Measurements from ENCODE around the gene GPC6.

Gene GPC6

GRCh38 chr13:93881411-93881810 lies 654.8 kb downstream of the GPC6 start:
- Histone ChIP-seq H3K9me3 (ENCODE audit: control insufficient read depth in 2 of 2, low read length in 2 of 2) (no peaks in the 10 kb centered on the region), H3K36me3 (ENCODE audit: control insufficient read depth in 2 of 2, insufficient read depth in 2 of 2, low read length in 2 of 2) (no peaks in the 10 kb centered on the region)

GRCh38 chr13:93882086-93882651 lies 655.6 kb downstream of the GPC6 start:
- no peaks in the 10 kb centered on the region for H3K27me3 ChIP-seq (ENCODE audit: control insufficient read depth in 2 of 2, insufficient read depth in 2 of 2, low read length in 2 of 2)
- no peak overlapping the region for H3K27ac ChIP-seq (ENCODE audit: low read depth in 2 of 2, low read length in 2 of 2)
- no peaks in the 10 kb centered on the region for H3K9me3 ChIP-seq (ENCODE audit: control insufficient read depth in 2 of 2, low read length in 2 of 2)
- H3K36me3 ChIP-seq (ENCODE audit: control insufficient read depth in 2 of 2, insufficient read depth in 2 of 2, low read length in 2 of 2), result no peaks in the 10 kb centered on the region
- H3K4me3 ChIP-seq (ENCODE audit: low read length in 2 of 2), result no peak overlapping the region
- no peak overlapping the region for H3K9ac ChIP-seq (ENCODE audit: low read depth in 1 of 2, low read length in 2 of 2)
- H3K4me1 ChIP-seq (ENCODE audit: control insufficient read depth in 2 of 2, insufficient read depth in 2 of 2, low read length in 2 of 2), result no peaks in the 10 kb centered on the region

More at GRCh38 chr13:93881411-93881810, 654.8 kb downstream of the GPC6 start:
- no peak overlapping the region for H3K4me3 ChIP-seq (ENCODE audit: low read length in 2 of 2)
- no peak overlapping the region for H3K9ac ChIP-seq (ENCODE audit: low read depth in 1 of 2, low read length in 2 of 2)
- no peaks in the 10 kb centered on the region for H3K4me1 ChIP-seq (ENCODE audit: control insufficient read depth in 2 of 2, insufficient read depth in 2 of 2, low read length in 2 of 2)
- no peaks in the 10 kb centered on the region for H3K27me3 ChIP-seq (ENCODE audit: control insufficient read depth in 2 of 2, insufficient read depth in 2 of 2, low read length in 2 of 2)
- no peak overlapping the region for H3K27ac ChIP-seq (ENCODE audit: low read depth in 2 of 2, low read length in 2 of 2)

GRCh38 chr13:93889430-93889951 lies 662.9 kb downstream of the GPC6 start:
- Histone ChIP-seq H3K36me3 (ENCODE audit: control insufficient read depth in 2 of 2, insufficient read depth in 2 of 2, low read length in 2 of 2) (no peaks in the 10 kb centered on the region), H3K9me3 (ENCODE audit: control insufficient read depth in 2 of 2, low read length in 2 of 2) (no peaks in the 10 kb centered on the region), H3K4me3 (ENCODE audit: low read length in 2 of 2) (no peak overlapping the region), H3K27ac (ENCODE audit: low read depth in 2 of 2, low read length in 2 of 2) (no peak overlapping the region), H3K9ac (ENCODE audit: low read depth in 1 of 2, low read length in 2 of 2) (no peak overlapping the region), H3K4me1 (ENCODE audit: control insufficient read depth in 2 of 2, insufficient read depth in 2 of 2, low read length in 2 of 2) (no peaks in the 10 kb centered on the region), H3K27me3 (ENCODE audit: control insufficient read depth in 2 of 2, insufficient read depth in 2 of 2, low read length in 2 of 2) (no peaks in the 10 kb centered on the region)

- Histone ChIP-seq H3K9me3 (ENCODE audit: control insufficient read depth in 2 of 2, low read length in 2 of 2) (no peaks in the 10 kb centered on the region), H3K4me1 (ENCODE audit: control insufficient read depth in 2 of 2, insufficient read depth in 2 of 2, low read length in 2 of 2) (no peaks in the 10 kb centered on the region), H3K27ac (ENCODE audit: low read depth in 2 of 2, low read length in 2 of 2) (no peak overlapping the region), H3K9ac (ENCODE audit: low read depth in 1 of 2, low read length in 2 of 2) (no peak overlapping the region), H3K4me3 (ENCODE audit: low read length in 2 of 2) (no peak overlapping the region), H3K27me3 (ENCODE audit: control insufficient read depth in 2 of 2, insufficient read depth in 2 of 2, low read length in 2 of 2) (no peaks in the 10 kb centered on the region), H3K36me3 (ENCODE audit: control insufficient read depth in 2 of 2, insufficient read depth in 2 of 2, low read length in 2 of 2) (no peaks in the 10 kb centered on the region)
These were observed 673.4 kb downstream of the GPC6 start for GRCh38 chr13:93899981-93900380.

- Histone ChIP-seq H3K9ac (ENCODE audit: low read depth in 1 of 2, low read length in 2 of 2) (no peak overlapping the region), H3K27ac (ENCODE audit: low read depth in 2 of 2, low read length in 2 of 2) (no peak overlapping the region), H3K36me3 (ENCODE audit: control insufficient read depth in 2 of 2, insufficient read depth in 2 of 2, low read length in 2 of 2) (no peaks in the 10 kb centered on the region), H3K4me3 (ENCODE audit: low read length in 2 of 2) (no peak overlapping the region), H3K9me3 (ENCODE audit: control insufficient read depth in 2 of 2, low read length in 2 of 2) (no peaks in the 10 kb centered on the region), H3K27me3 (ENCODE audit: control insufficient read depth in 2 of 2, insufficient read depth in 2 of 2, low read length in 2 of 2) (no peaks in the 10 kb centered on the region), H3K4me1 (ENCODE audit: control insufficient read depth in 2 of 2, insufficient read depth in 2 of 2, low read length in 2 of 2) (no peaks in the 10 kb centered on the region)
These were observed 674.1 kb downstream of the GPC6 start for GRCh38 chr13:93900731-93901130.

- no peak overlapping the region for H3K9ac ChIP-seq (ENCODE audit: low read depth in 1 of 2, low read length in 2 of 2)
- no peaks in the 10 kb centered on the region for H3K27me3 ChIP-seq (ENCODE audit: control insufficient read depth in 2 of 2, insufficient read depth in 2 of 2, low read length in 2 of 2)
- no peaks in the 10 kb centered on the region for H3K9me3 ChIP-seq (ENCODE audit: control insufficient read depth in 2 of 2, low read length in 2 of 2)
These were observed 677.3 kb downstream of the GPC6 start for GRCh38 chr13:93903909-93904308.

GRCh38 chr13:93915269-93915809 lies 688.7 kb downstream of the GPC6 start:
- no peaks in the 10 kb centered on the region for H3K9me3 ChIP-seq (ENCODE audit: control insufficient read depth in 2 of 2, low read length in 2 of 2)
- no peaks in the 10 kb centered on the region for H3K36me3 ChIP-seq (ENCODE audit: control insufficient read depth in 2 of 2, insufficient read depth in 2 of 2, low read length in 2 of 2)
- H3K4me1 ChIP-seq (ENCODE audit: control insufficient read depth in 2 of 2, insufficient read depth in 2 of 2, low read length in 2 of 2), result no peaks in the 10 kb centered on the region
- H3K9ac ChIP-seq (ENCODE audit: low read depth in 1 of 2, low read length in 2 of 2), result no peak overlapping the region
- H3K4me3 ChIP-seq (ENCODE audit: low read length in 2 of 2), result no peak overlapping the region
- H3K27me3 ChIP-seq (ENCODE audit: control insufficient read depth in 2 of 2, insufficient read depth in 2 of 2, low read length in 2 of 2), result no peaks in the 10 kb centered on the region
- peak overlapping the region in 1 of 2 donors; percentile 53 for H3K27ac ChIP-seq (ENCODE audit: low read depth in 2 of 2, low read length in 2 of 2)

More at GRCh38 chr13:93903909-93904308, 677.3 kb downstream of the GPC6 start:
- no peak overlapping the region for H3K4me3 ChIP-seq (ENCODE audit: low read length in 2 of 2)
- H3K36me3 ChIP-seq (ENCODE audit: control insufficient read depth in 2 of 2, insufficient read depth in 2 of 2, low read length in 2 of 2), result no peaks in the 10 kb centered on the region
- H3K27ac ChIP-seq (ENCODE audit: low read depth in 2 of 2, low read length in 2 of 2), result no peak overlapping the region
- H3K4me1 ChIP-seq (ENCODE audit: control insufficient read depth in 2 of 2, insufficient read depth in 2 of 2, low read length in 2 of 2), result no peaks in the 10 kb centered on the region

- Histone ChIP-seq H3K4me1 (ENCODE audit: control insufficient read depth in 2 of 2, insufficient read depth in 2 of 2, low read length in 2 of 2) (no peaks in the 10 kb centered on the region), H3K27ac (ENCODE audit: low read depth in 2 of 2, low read length in 2 of 2) (no peak overlapping the region), H3K27me3 (ENCODE audit: control insufficient read depth in 2 of 2, insufficient read depth in 2 of 2, low read length in 2 of 2) (no peaks in the 10 kb centered on the region), H3K9ac (ENCODE audit: low read depth in 1 of 2, low read length in 2 of 2) (no peak overlapping the region), H3K36me3 (ENCODE audit: control insufficient read depth in 2 of 2, insufficient read depth in 2 of 2, low read length in 2 of 2) (no peaks in the 10 kb centered on the region), H3K4me3 (ENCODE audit: low read length in 2 of 2) (no peak overlapping the region), H3K9me3 (ENCODE audit: control insufficient read depth in 2 of 2, low read length in 2 of 2) (peaks cover 0 to 2% of the 10 kb centered on the region in 2 donors)
These were observed 695.7 kb downstream of the GPC6 start for GRCh38 chr13:93922063-93922855.

- Histone ChIP-seq H3K27ac (ENCODE audit: low read depth in 2 of 2, low read length in 2 of 2) (no peak overlapping the region), H3K4me3 (ENCODE audit: low read length in 2 of 2) (no peak overlapping the region), H3K4me1 (ENCODE audit: control insufficient read depth in 2 of 2, insufficient read depth in 2 of 2, low read length in 2 of 2) (no peaks in the 10 kb centered on the region), H3K36me3 (ENCODE audit: control insufficient read depth in 2 of 2, insufficient read depth in 2 of 2, low read length in 2 of 2) (no peaks in the 10 kb centered on the region), H3K27me3 (ENCODE audit: control insufficient read depth in 2 of 2, insufficient read depth in 2 of 2, low read length in 2 of 2) (no peaks in the 10 kb centered on the region), H3K9ac (ENCODE audit: low read depth in 1 of 2, low read length in 2 of 2) (no peak overlapping the region), H3K9me3 (ENCODE audit: control insufficient read depth in 2 of 2, low read length in 2 of 2) (peaks cover 0 to 2% of the 10 kb centered on the region in 2 donors)
These were observed 699.4 kb downstream of the GPC6 start for GRCh38 chr13:93925990-93926389.

- Histone ChIP-seq H3K9ac (ENCODE audit: low read depth in 1 of 2, low read length in 2 of 2) (no peak overlapping the region), H3K9me3 (ENCODE audit: control insufficient read depth in 2 of 2, low read length in 2 of 2) (no peaks in the 10 kb centered on the region), H3K4me1 (ENCODE audit: control insufficient read depth in 2 of 2, insufficient read depth in 2 of 2, low read length in 2 of 2) (no peaks in the 10 kb centered on the region), H3K36me3 (ENCODE audit: control insufficient read depth in 2 of 2, insufficient read depth in 2 of 2, low read length in 2 of 2) (no peaks in the 10 kb centered on the region), H3K27ac (ENCODE audit: low read depth in 2 of 2, low read length in 2 of 2) (no peak overlapping the region), H3K4me3 (ENCODE audit: low read length in 2 of 2) (no peak overlapping the region), H3K27me3 (ENCODE audit: control insufficient read depth in 2 of 2, insufficient read depth in 2 of 2, low read length in 2 of 2) (no peaks in the 10 kb centered on the region)
These were observed 699.8 kb downstream of the GPC6 start for GRCh38 chr13:93926425-93926824.
